Measurements from ENCODE around the gene FBXO24.
"Not testable (repeated sequence)": the region's sequence is repeated elsewhere in the genome, so short reads cannot be mapped to it uniquely, and the experiment has no call there.

Gene FBXO24

DNA sequence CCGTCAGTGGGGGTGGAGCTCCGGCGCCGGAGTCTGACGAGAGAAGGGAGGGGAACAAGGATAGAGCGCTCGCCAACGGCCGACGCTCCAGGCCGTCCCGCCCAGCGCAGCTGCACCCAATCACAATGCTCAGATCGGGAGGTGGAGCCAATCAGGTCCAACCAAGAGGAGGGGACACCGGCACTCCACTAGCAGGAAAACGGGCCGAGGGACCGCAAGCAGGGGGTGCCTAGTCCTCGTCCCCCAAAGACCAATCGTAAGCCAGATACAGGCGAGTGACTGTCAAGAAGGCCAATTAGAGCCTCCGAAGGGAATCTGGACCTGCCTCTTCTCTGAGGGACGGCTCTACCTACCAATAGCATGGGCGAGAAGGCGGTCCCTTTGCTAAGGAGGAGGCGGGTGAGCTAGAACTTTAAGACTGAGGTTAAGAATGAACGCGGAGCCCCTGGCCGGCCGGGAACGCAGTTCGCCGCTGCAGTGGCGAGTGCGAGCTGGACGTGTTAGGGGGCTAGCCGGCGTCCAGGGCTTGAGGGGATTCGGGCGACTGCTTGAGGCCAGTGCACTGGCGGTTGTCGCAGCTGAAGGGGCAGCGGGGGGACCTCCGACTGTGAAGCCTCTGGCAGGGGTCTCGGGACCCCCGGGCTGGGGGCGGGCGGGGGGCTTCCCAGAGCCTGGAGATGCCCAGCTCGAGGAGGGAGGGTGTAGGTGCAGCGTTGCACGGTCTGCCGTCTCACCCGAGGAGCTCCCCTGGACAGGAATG, at the start of gene FBXO24:
TSS of gene FBXO24 (plus strand) at position 63 of the 760 bp plus-strand sequence. CDS start at position 361, 298 bp downstream.
- DNase-seq (ENCODE audit: low read depth in 2 of 2) = peak; percentile 99 to 100

GRCh38 chr7:100536695-100537094, 49.4 kb upstream of the FBXO24 start:
- not testable (repeated sequence) for DNase-seq (ENCODE audit: low read depth in 2 of 2)

DNA sequence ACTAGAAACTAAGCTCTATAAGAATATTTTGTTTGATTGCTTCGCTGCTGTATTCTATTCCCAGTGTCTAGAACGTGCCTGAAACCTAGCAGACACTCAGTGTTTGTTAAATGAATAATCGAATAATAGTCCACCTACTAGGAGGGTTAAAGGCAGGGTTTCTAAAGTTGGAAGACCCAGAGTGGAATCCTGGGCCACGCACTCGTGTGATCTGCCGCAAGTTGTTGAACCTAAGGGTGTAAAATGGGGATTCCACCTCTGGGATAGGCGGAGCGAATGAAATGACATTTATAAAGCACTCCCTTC, 47.8 kb upstream of the FBXO24 start:
- DNase-seq (ENCODE audit: low read depth in 2 of 2) = no peak

GRCh38 chr7:100538654-100539435, 47.3 kb upstream of the FBXO24 start, which contains the start of gene AGFG2:
Gene AGFG2, plus strand, starts transcription at chr7:100539203. Its CDS starts 144 bp downstream, at chr7:100539347.
- DNase-seq (ENCODE audit: low read depth in 2 of 2) = peak; percentile 100

- no peak for DNase-seq (ENCODE audit: low read depth in 2 of 2)
These were observed 46.6 kb upstream of the FBXO24 start for GRCh38 chr7:100539436-100540006.

DNA sequence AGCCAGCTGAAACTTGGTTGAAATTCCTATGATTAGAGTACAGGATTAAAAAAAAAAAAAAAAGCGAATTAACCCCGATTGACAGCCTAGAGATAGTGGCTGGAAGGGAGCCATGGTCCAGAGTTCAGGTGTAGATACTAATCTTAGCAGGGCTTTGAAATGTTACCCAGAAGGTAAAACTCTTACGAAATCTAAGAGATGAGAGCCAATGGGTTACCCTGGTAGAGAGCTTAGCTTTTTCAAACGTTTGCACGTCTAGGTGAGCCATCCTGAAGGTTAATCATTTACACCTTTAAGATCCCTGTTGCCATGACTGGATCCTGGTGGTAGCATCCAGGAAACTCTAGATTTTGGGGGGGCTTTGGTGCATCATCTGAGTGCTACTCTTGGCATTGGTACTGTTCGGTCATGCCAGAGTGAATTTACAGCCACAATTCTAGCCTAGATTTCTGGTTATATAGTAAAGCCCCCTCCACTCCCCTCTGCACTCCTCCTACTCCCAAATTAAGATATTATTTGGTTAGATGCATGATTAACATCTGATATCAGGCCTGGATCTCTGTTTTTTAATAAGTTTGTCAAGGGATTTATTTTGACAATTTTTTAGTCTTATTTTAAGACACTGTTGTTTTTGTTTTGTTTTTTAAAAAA, 45.9 kb upstream of the FBXO24 start:
- DNase-seq (ENCODE audit: low read depth in 2 of 2) = no peak

DNA sequence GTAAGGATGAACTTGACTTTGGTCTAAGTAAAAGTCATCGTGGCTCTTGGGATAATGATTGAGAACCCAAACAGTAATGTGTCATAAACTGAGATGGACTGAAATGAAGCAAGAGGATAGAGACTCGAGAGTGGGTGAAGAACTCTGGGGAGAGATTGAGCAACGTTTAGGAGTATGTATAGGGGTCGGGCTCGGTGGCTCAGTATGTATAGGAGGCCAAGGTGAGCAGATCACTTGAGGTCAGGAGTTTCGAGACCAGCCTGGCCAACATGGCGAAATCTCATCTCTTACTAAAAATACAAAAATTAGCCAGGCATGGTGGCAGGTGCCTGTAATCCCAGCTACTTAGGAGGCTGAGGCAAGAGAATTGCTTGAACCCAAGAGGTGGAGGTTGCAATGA, 44.8 kb upstream of the FBXO24 start:
- DNase-seq (ENCODE audit: low read depth in 2 of 2) = not testable (repeated sequence)

GRCh38 chr7:100543586-100543985, 42.5 kb upstream of the FBXO24 start:
- no peak for DNase-seq (ENCODE audit: low read depth in 2 of 2)

DNA sequence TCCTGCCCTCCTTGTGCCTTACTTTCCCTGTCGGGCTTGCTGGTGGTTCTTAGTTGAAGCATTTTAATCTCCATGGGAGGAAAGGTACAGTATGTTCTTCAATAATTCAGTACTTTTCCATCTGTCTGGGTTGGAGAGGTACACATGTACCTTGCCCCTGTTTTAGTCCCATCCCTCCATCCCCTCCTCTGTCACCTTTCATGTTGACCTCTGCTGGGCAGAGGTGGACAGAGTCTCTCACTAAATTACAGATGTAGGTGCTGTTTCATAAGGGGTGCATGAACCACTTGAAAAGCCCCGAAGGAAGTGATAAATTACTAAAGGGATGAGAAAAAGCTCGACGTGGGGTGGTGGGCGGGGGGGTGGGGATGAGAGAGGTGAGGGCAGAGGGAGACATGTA, 41.7 kb upstream of the FBXO24 start:
- no peak for DNase-seq (ENCODE audit: low read depth in 2 of 2)

DNA sequence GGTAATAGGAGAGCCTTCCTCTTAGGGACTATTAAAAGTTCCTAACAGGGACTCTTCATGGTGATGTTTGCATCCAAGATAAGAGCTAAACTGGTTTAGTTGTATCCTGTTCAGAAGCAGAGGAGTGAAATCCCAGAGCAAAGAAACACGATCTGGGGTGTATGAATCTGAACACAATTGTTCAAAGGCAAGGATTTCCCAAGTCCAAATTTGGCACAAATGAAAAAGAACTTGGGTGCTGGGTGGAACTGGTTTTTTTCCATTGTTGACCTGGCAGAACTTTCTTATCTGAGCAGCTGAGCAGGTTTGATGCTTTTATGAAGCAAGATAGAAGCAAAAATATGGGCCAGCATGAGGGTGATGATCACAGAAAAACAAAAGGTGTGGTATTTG, 41.2 kb upstream of the FBXO24 start:
- no peak for DNase-seq (ENCODE audit: low read depth in 2 of 2)

- DNase-seq (ENCODE audit: low read depth in 2 of 2) = peak; percentile 56 to 63
These were observed 40.6 kb upstream of the FBXO24 start for GRCh38 chr7:100545360-100546128.

DNA sequence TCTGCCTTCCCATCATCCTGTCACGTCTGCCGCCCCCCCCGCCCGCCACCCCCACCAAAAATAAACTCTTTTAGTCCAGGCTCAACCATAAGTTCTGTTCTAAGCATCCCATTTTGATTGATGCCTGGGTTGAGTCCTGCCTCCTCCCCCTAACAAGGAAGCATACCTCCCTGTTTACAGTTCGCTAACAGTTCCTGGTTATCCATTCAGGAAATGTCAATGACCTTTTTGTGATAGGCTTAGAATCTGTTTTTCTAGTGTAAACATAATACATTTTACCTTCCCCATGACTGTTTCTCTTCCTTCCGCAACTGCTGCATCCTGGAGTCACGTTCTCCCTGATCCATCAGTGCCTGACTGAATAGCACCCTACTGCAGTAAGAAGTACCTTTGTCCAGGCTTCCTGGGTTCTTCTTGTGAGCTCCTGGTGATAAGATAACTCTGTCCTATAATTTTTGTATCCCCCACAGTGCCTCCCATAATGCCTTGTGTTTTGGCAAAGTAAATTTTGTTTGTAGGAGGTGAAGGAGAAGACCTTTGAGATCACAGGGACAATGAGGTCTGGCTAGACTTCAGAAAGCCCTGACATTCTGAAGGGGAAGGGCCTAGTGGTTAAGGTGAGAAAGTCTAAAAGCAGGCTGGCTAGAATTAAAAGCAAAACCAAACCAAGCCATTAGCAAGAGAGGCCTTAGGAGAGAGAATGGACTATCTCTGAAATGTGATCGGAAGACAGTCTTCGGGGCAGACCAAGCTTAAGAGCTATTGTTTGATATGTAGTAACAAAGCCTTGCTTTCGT, 39.8 kb upstream of the FBXO24 start:
- no peak for DNase-seq (ENCODE audit: low read depth in 2 of 2)

DNA sequence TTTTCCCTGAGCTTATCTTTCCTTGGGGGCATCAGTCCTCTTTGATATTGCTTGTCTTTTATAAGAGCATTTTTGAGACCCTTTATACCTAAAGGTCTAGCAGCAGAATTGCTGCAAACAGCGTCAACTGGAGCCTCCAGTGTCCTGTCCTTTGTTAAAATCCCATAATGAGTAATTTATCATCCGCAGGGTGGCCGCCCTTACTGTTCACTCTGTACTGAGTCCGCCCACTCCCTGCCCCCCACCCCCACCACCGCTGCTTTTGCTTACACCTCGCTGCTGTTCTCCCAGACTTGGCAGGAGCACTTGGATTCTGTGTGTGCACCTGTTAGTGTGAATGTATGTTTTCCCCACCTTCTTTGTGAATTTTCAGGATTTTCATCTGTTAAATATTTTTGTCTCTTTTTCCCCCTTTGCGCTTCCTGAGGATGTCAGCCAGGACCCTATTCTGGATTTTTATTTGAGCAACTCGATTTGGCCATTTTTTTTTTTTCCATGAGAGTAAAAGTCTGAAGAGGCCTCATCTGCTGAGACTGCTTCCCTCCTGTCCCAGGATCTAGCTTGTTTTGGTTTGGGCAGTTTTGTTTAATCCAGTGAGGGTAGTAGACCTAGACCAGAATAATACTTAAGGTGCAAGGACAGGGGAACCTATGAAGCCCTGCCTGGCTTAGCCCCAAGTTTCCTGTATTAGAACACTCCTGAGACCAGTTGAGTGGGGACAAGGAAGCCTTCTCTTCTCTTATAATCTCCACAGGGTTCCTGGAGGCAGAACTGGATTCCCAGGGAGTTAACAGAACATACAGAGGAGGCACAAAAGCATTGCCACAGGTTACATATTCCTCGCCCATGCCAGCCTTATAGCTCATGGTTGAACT, 39.0 kb upstream of the FBXO24 start:
- no peak for DNase-seq (ENCODE audit: low read depth in 2 of 2)

DNA sequence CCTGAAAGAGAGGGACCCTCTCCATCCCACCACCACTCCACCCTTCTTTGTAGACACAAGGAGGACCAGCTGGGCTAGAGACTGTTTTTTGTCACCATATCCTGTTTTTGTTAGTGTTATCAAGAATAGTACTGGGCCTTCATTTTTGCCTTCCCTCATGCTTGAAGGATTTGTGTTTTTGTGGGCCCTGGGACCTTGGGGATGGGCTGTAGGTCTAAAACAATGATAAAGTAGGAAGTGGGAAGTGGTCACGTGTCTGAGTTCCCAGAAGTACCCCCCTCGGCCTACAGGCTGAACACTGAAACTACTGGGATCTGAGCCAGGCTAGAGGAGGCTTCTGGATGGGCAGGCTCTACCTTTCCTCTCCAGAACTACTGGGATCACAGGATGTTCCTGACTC, 38.3 kb upstream of the FBXO24 start:
- no peak for DNase-seq (ENCODE audit: low read depth in 2 of 2)

GRCh38 chr7:100548446-100548845, 37.7 kb upstream of the FBXO24 start:
- DNase-seq (ENCODE audit: low read depth in 2 of 2) = not testable (repeated sequence)

GRCh38 chr7:100552532-100552931, 33.6 kb upstream of the FBXO24 start:
- DNase-seq (ENCODE audit: low read depth in 2 of 2) = no peak

DNA sequence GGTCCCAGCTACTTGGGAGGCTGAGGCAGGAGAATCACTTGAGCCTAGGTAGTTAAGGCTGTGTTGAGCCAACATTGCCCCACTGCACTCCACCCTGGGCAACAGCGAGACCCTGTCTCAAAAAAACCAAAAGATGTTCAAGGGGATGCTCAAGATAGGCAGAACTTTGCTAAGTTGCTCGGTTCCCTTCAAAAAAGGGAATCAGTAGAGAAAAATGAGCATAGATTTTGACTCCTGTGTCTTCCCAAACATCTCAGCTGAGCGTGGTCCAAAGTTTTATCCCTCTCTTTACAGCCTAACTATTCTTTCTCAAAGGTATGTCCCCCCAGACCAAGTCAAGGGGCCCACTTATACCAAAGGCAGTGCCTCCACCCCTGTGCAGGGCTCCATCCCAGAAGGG, 33.1 kb upstream of the FBXO24 start:
- DNase-seq (ENCODE audit: low read depth in 2 of 2) = no peak

- no peak for DNase-seq (ENCODE audit: low read depth in 2 of 2)
These were observed 30.4 kb upstream of the FBXO24 start for GRCh38 chr7:100555701-100556100.

DNA sequence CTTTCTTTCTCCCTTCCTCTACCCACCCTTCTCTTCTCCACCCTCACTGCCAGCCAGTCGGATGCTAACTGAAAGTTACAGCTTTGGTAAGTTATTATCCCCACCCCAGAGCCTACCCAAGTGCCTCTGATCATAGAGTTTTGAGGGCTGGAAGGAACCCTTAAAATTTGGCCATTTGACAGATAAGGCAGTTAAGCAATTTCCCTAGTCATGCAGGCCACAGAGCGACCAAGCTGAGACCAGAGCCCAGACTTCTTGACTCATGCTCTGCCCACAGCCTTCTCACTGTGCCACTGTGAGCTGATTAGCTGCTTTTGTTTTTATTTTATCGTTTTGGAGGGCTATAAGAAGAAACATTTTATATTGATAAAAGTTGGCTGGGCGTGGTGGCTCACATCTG, 29.6 kb upstream of the FBXO24 start:
- no peak for DNase-seq (ENCODE audit: low read depth in 2 of 2)

- DNase-seq (ENCODE audit: low read depth in 2 of 2) = no peak
These were observed 27.0 kb upstream of the FBXO24 start for GRCh38 chr7:100559127-100559526.

All from stimulated activated CD4-positive, alpha-beta T cell treated with anti-CD3 and anti-CD28 coated beads, Interleukin-15, amount 100 ng/mL, for 48 hours (primary cell).